Naive thymus-derived CD4-positive, alpha-beta T cell (primary cell): ENCODE data around the gene PPP1R1A. TPM values are rescaled to one million over a fixed set of nuclear protein-coding genes. Genes with fewer than 3 reads are reported as not detected.
A peak's percentile ranks its signal among the peaks of the same experiment; 100 is the strongest.

Source experiments
- ATAC-seq: fragments of 150-1000 bp; cut with Tn5 transposase; 2 replicates; pipeline ENCODE4 v1.10.0; 2021; ENCODE audit warnings: mild to moderate bottlenecking, moderate library complexity
- CTCF ChIA-PET: fragments of 350-600 bp; sonication (Branson Sonifier 250); formaldehyde crosslinking; loops from one replicate; lab custom pipeline; 2021; ENCODE audit warnings: antibody characterized with exemption; lab: Charles Lee
- POLR2A ChIA-PET: fragments of 350-600 bp; sonication (Branson Sonifier 250); formaldehyde crosslinking; loops from one replicate; lab custom pipeline; 2021; ENCODE audit warnings: antibody characterized with exemption, inconsistent platforms; lab: Charles Lee
- DNase-seq, 9 donors: peaks; one replicate each; pipeline versions ENCODE4 v3.0.0 to v3.0.0-alpha.2; 2020 to 2022; ENCODE audit warnings: mixed read lengths in 1 of 9
- H3K27ac ChIP-seq: one replicate; pipeline ENCODE4 v1.7.0; 2013; ENCODE audit warnings: mild to moderate bottlenecking, low read depth, low read length, moderate library complexity
- H3K27me3 ChIP-seq, 2 donors: one replicate each; pipeline ENCODE4 v1.7.0; 2013; ENCODE audit warnings: low read length in 2 of 2, mild to moderate bottlenecking in 2 of 2, moderate library complexity in 2 of 2; ENCODE audit not compliant: control insufficient read depth in 2 of 2, insufficient read depth in 2 of 2
- H3K36me3 ChIP-seq, 3 experiments: 1 replicate in 2 of 3; 2 replicates in 1 of 3; pipeline ENCODE4 v1.7.0; 2013; ENCODE audit warnings: low read length in 3 of 3, mild to moderate bottlenecking in 3 of 3, moderate library complexity in 1 of 3; ENCODE audit not compliant: insufficient read depth in 3 of 3, control insufficient read depth in 2 of 3
- H3K4me1 ChIP-seq, 2 donors: one replicate each; pipeline ENCODE4 v1.7.0; 2013; ENCODE audit warnings: low read length in 2 of 2, mild to moderate bottlenecking in 2 of 2, moderate library complexity in 1 of 2; ENCODE audit not compliant: control insufficient read depth in 2 of 2, insufficient read depth in 2 of 2
- H3K4me3 ChIP-seq: 2 replicates; pipeline ENCODE4 v1.7.0; 2013; ENCODE audit warnings: mild to moderate bottlenecking, low read length
- H3K9me3 ChIP-seq, 3 experiments: 1 replicate in 2 of 3; 2 replicates in 1 of 3; pipeline ENCODE4 v1.7.0; 2013; ENCODE audit warnings: low read length in 3 of 3; ENCODE audit not compliant: control insufficient read depth in 2 of 3
- H3K27ac Mint-ChIP-seq, 9 donors: one replicate each; pipeline ENCODE4 v1.8.0; 2020 to 2022; ENCODE audit warnings: mixed read lengths in 9 of 9, mild to moderate bottlenecking in 8 of 9, moderate library complexity in 5 of 9, inconsistent platforms in 2 of 9
- H3K27me3 Mint-ChIP-seq, 5 donors: one replicate each; pipeline ENCODE4 v1.8.0; 2021 to 2022; ENCODE audit warnings: mixed read lengths in 5 of 5, mild to moderate bottlenecking in 1 of 5
- H3K36me3 Mint-ChIP-seq, 5 donors: one replicate each; pipeline ENCODE4 v1.8.0; 2020 to 2022; ENCODE audit warnings: mixed read lengths in 5 of 5, mild to moderate bottlenecking in 3 of 5, inconsistent platforms in 1 of 5
- H3K4me1 Mint-ChIP-seq, 7 donors: one replicate each; pipeline ENCODE4 v1.8.0; 2020 to 2022; ENCODE audit warnings: mixed read lengths in 7 of 7, mild to moderate bottlenecking in 3 of 7, inconsistent platforms in 1 of 7
- H3K4me3 Mint-ChIP-seq, 10 donors: one replicate each; pipeline ENCODE4 v1.8.0; 2020 to 2022; ENCODE audit warnings: mild to moderate bottlenecking in 10 of 10, mixed read lengths in 10 of 10, moderate library complexity in 6 of 10, inconsistent platforms in 2 of 10
- H3K9me3 Mint-ChIP-seq, 11 donors: one replicate each; pipeline ENCODE4 v1.8.0; 2020 to 2022; ENCODE audit warnings: mixed read lengths in 11 of 11, mild to moderate bottlenecking in 4 of 11, inconsistent platforms in 1 of 11, moderate library complexity in 1 of 11
- intact Hi-C, 2 donors: fragments of 100-400 bp; cut with micrococcal nuclease; formaldehyde crosslinking; loops; one replicate each; pipeline ENCODE4 v1.15.1; 2023
- polyA plus RNA-seq, 2 donors: library from polyadenylated mRNA; unstranded; fragments of 300-500 nt; fragmentation: Illumina TruSeq; gene quantifications; one replicate each; pipeline ENCODE4 v1.2.3, GENCODE V29; 2021
- total RNA-seq, 6 experiments: library from RNA in 5 of 6; stranded (reverse) in 5 of 6; gene quantifications; 1 replicate in 5 of 6; 2 replicates in 1 of 6; pipeline ENCODE4 v1.2.3 and lab custom pipeline; 2021 to 2026

The PPP1R1A gene
- total and polyA plus RNA-seq, 7 experiments from 2014 or later: not detected

GRCh38 chr12:54611715-54612149 lies 23.3 kb upstream of the PPP1R1A start:
- peaks cover 0 to 3% (median 0%) of the 10 kb centered on the region in 5 donors for H3K36me3 Mint-ChIP-seq
- CTCF ChIA-PET: no interaction called here
- Histone ChIP-seq H3K4me3 (no peak overlapping the region), H3K9me3 (no peaks in the 10 kb centered on the region), H3K36me3 (no peaks in the 10 kb centered on the region), H3K4me1 (no peaks in the 10 kb centered on the region), H3K27me3 (no peaks in the 10 kb centered on the region), H3K27ac (no peak overlapping the region)
- peaks cover 0 to 2% (median 0%) of the 10 kb centered on the region in 7 donors for H3K4me1 Mint-ChIP-seq
- H3K27ac Mint-ChIP-seq: no peak overlapping the region
- ATAC-seq (no peak), DNase-seq (no peak)
- peaks cover 21 to 46% (median 36%) of the 10 kb centered on the region in 5 donors for H3K27me3 Mint-ChIP-seq
- POLR2A ChIA-PET: no interaction called here
- intact Hi-C loops: no loop called here
- H3K4me3 Mint-ChIP-seq: no peak overlapping the region
- H3K9me3 Mint-ChIP-seq: peaks cover 0 to 2% (median 0%) of the 10 kb centered on the region in 11 donors

GRCh38 chr12:54608769-54609168 lies 20.3 kb upstream of the PPP1R1A start:
- no peaks in the 10 kb centered on the region for H3K36me3 Mint-ChIP-seq
- intact Hi-C loops: loop anchor here in 1 of 2 donors (10.0 kb wide), 1 partner anchor 386 kb away; no protein-coding TSS in a partner anchor
- H3K27ac Mint-ChIP-seq: no peak overlapping the region
- ATAC-seq (no peak), DNase-seq (no peak)
- no peaks in the 10 kb centered on the region for H3K9me3 Mint-ChIP-seq
- H3K4me1 Mint-ChIP-seq: peaks cover 0 to 1% (median 0%) of the 10 kb centered on the region in 7 donors
- no peak overlapping the region for H3K4me3 ChIP-seq
- CTCF ChIA-PET: interaction anchor here (0.6 kb wide), 1 partner anchor 28 kb away, joined by 3 read pairs; no protein-coding TSS in a partner anchor
- H3K27me3 ChIP-seq: no peaks in the 10 kb centered on the region
- no peak overlapping the region for H3K4me3 Mint-ChIP-seq
- POLR2A ChIA-PET: interaction anchor here (0.6 kb wide), 1 partner anchor 54 kb away, joined by 3 read pairs; no protein-coding TSS in a partner anchor
- no peaks in the 10 kb centered on the region for H3K9me3 ChIP-seq
- H3K27me3 Mint-ChIP-seq: peaks cover 0 to 25% (median 21%) of the 10 kb centered on the region in 5 donors
- no peak overlapping the region for H3K27ac ChIP-seq
- H3K36me3 ChIP-seq: no peaks in the 10 kb centered on the region
- no peaks in the 10 kb centered on the region for H3K4me1 ChIP-seq

- H3K27ac ChIP-seq: no peak overlapping the region
- intact Hi-C loops: loop anchor here in 1 of 2 donors (10.0 kb wide), 1 partner anchor 387 kb away; no protein-coding TSS in a partner anchor
- no peaks in the 10 kb centered on the region for H3K27me3 ChIP-seq
- no peak overlapping the region for H3K27ac Mint-ChIP-seq
- H3K36me3 Mint-ChIP-seq: no peaks in the 10 kb centered on the region
- no peaks in the 10 kb centered on the region for H3K9me3 ChIP-seq
- peaks cover 0 to 25% (median 17%) of the 10 kb centered on the region in 5 donors for H3K27me3 Mint-ChIP-seq
- no peaks in the 10 kb centered on the region for H3K9me3 Mint-ChIP-seq
- DNase-seq (no peak), ATAC-seq (no peak)
- no peak overlapping the region for H3K4me3 Mint-ChIP-seq
- ChIA-PET POLR2A (interaction anchor here (0.7 kb wide), 1 partner anchor 59 kb away, joined by 3 read pairs; no protein-coding TSS in a partner anchor), CTCF (no interaction called here)
- no peak overlapping the region for H3K4me3 ChIP-seq
- no peaks in the 10 kb centered on the region for H3K4me1 ChIP-seq
- no peaks in the 10 kb centered on the region for H3K36me3 ChIP-seq
- peaks cover 0 to 3% (median 3%) of the 10 kb centered on the region in 7 donors for H3K4me1 Mint-ChIP-seq
These were observed 19.7 kb upstream of the PPP1R1A start for GRCh38 chr12:54608156-54608555.

- no peak overlapping the region for H3K27ac ChIP-seq
- Mint-ChIP-seq H3K9me3 (no peaks in the 10 kb centered on the region), H3K27me3 (peaks cover 0 to 23% (median 13%) of the 10 kb centered on the region in 5 donors), H3K4me3 (no peak overlapping the region), H3K4me1 (peaks cover 0 to 8% (median 7%) of the 10 kb centered on the region in 7 donors), H3K27ac (no peak overlapping the region), H3K36me3 (no peaks in the 10 kb centered on the region)
- no peak overlapping the region for H3K4me3 ChIP-seq
- H3K9me3 ChIP-seq: no peaks in the 10 kb centered on the region
- H3K4me1 ChIP-seq: no peaks in the 10 kb centered on the region
- ATAC-seq (no peak), DNase-seq (no peak)
- intact Hi-C loops: loop anchor here in 1 of 2 donors (10.0 kb wide), 1 partner anchor 388 kb away; no protein-coding TSS in a partner anchor
- no peaks in the 10 kb centered on the region for H3K36me3 ChIP-seq
- CTCF ChIA-PET: interaction anchor here (0.6 to 0.8 kb wide), 2 partner anchors 130 to 366 kb away, joined by 3 read pairs; no protein-coding TSS in a partner anchor
- no peaks in the 10 kb centered on the region for H3K27me3 ChIP-seq
- POLR2A ChIA-PET: no interaction called here
These were observed 18.1 kb upstream of the PPP1R1A start for GRCh38 chr12:54606556-54606955.

- Histone ChIP-seq H3K9me3 (no peaks in the 10 kb centered on the region), H3K4me3 (no peak overlapping the region), H3K27ac (no peak overlapping the region), H3K27me3 (no peaks in the 10 kb centered on the region), H3K4me1 (no peaks in the 10 kb centered on the region), H3K36me3 (no peaks in the 10 kb centered on the region)
- H3K9me3 Mint-ChIP-seq: no peaks in the 10 kb centered on the region
- intact Hi-C loops: loop anchor here in 1 of 2 donors (10.0 kb wide), 1 partner anchor 389 kb away; no protein-coding TSS in a partner anchor
- H3K27me3 Mint-ChIP-seq: peaks cover 0 to 19% (median 6%) of the 10 kb centered on the region in 5 donors
- ChIA-PET CTCF (interaction anchor here (0.8 kb wide), 1 partner anchor 367 kb away, joined by 3 read pairs; no protein-coding TSS in a partner anchor), POLR2A (no interaction called here)
- DNase-seq (no peak), ATAC-seq (no peak)
- peaks cover 0 to 8% (median 7%) of the 10 kb centered on the region in 7 donors for H3K4me1 Mint-ChIP-seq
- H3K4me3 Mint-ChIP-seq: no peak overlapping the region
- no peaks in the 10 kb centered on the region for H3K36me3 Mint-ChIP-seq
- H3K27ac Mint-ChIP-seq: peak overlapping the region in 1 of 9 donors; percentile 27
These were observed 16.9 kb upstream of the PPP1R1A start for GRCh38 chr12:54605138-54605970.

GRCh38 chr12:54604436-54604835 lies 16.0 kb upstream of the PPP1R1A start:
- no peak overlapping the region for H3K4me3 Mint-ChIP-seq
- H3K27me3 ChIP-seq: no peaks in the 10 kb centered on the region

More at GRCh38 chr12:54604436-54604835, 16.0 kb upstream of the PPP1R1A start:
- no peaks in the 10 kb centered on the region for H3K36me3 ChIP-seq
- H3K4me1 ChIP-seq: no peaks in the 10 kb centered on the region
- H3K27ac ChIP-seq: no peak overlapping the region
- Mint-ChIP-seq H3K4me1 (peaks cover 0 to 8% (median 7%) of the 10 kb centered on the region in 7 donors), H3K36me3 (no peaks in the 10 kb centered on the region), H3K27ac (no peak overlapping the region), H3K9me3 (no peaks in the 10 kb centered on the region), H3K27me3 (peaks cover 0 to 24% (median 6%) of the 10 kb centered on the region in 5 donors)
- no peak overlapping the region for H3K4me3 ChIP-seq
- intact Hi-C loops: loop anchor here in 1 of 2 donors (10.0 kb wide), 1 partner anchor 390 kb away; no protein-coding TSS in a partner anchor
- POLR2A ChIA-PET: no interaction called here
- H3K9me3 ChIP-seq: no peaks in the 10 kb centered on the region
- CTCF ChIA-PET: interaction anchor here (1.2 to 1.3 kb wide), 2 partner anchors 11 to 388 kb away, joined by 6 read pairs; no protein-coding TSS in a partner anchor
- ATAC-seq (no peak), DNase-seq (no peak)
